GM12878 (cell line): ENCODE results near the gene DLG2. TPM values are rescaled to one million over a fixed set of nuclear protein-coding genes. Genes with fewer than 3 reads are reported as not detected.

Experiments
- ATAC-seq: fragments of 200-7000 bp; cut with Tn5 transposase; 3 replicates; pipeline ENCODE4 v1.9.1; 2020; ENCODE audit warnings: mild to moderate bottlenecking, moderate library complexity
- BruUV-seq: library from RNA; stranded (reverse); fragments of 400-500 nt; replicated peaks from 2 replicates; lab custom pipeline; 2021; lab: Mats Ljungman, UMichigan
- CTCF ChIA-PET: fragments of 300-600 bp; sonication (Branson Sonifier 250); formaldehyde crosslinking; extraction: SDS; loops from one replicate; lab custom pipeline; 2021; ENCODE audit warnings: inconsistent platforms; lab: Yijun Ruan, JAX
- POLR2A ChIA-PET: fragments of 350-600 bp; formaldehyde crosslinking; extraction: SDS; loops from one replicate; lab custom pipeline; 2021; ENCODE audit warnings: inconsistent platforms; lab: Charles Lee
- RAD21 ChIA-PET: fragments of 300-600 bp; sonication (Branson Sonifier 250); formaldehyde crosslinking; loops from one replicate; lab custom pipeline; 2023; ENCODE audit warnings: antibody characterized with exemption; ENCODE audit not compliant: unreplicated experiment; lab: Charles Lee
- SMC1A ChIA-PET: fragments of 300-600 bp; sonication (Branson Sonifier 250); formaldehyde crosslinking; loops from one replicate; lab custom pipeline; 2023; ENCODE audit not compliant: unreplicated experiment, uncharacterized antibody; lab: Charles Lee
- DNase-seq: peaks from one replicate; pipeline ENCODE4 v3.0.0-alpha.2; 2011; ENCODE audit warnings: low read depth, low spot score
- FAIRE-seq: peaks from 3 replicates; lab custom pipeline; 2011; peaks lifted over from hg19 to GRCh38; lab: Jason Lieb, UNC
- H2AFZ ChIP-seq: 2 replicates; pipeline ENCODE4 v1.6.0; 2011; ENCODE audit warnings: low read depth, low read length, control low read depth; ENCODE audit not compliant: control insufficient read depth
- H3K27ac ChIP-seq: 2 replicates; pipeline ENCODE4 v1.5.1; 2011; ENCODE audit warnings: control low read depth; ENCODE audit not compliant: control insufficient read depth, insufficient read depth
- H3K27me3 ChIP-seq, 2 experiments: replicated peaks in 1 of 2; 2 replicates each; pipeline versions ENCODE4 v1.6.0 to v1.6.1; 2011; ENCODE audit warnings: low read length in 1 of 2; ENCODE audit not compliant: control insufficient read depth in 2 of 2, insufficient read depth in 2 of 2
- H3K36me3 ChIP-seq, 2 experiments: 2 replicates each; pipeline ENCODE4 v1.5.1; 2011; ENCODE audit warnings: low read length in 1 of 2; ENCODE audit not compliant: control insufficient read depth in 2 of 2, insufficient read depth in 2 of 2
- H3K4me1 ChIP-seq: 2 replicates; pipeline ENCODE4 v1.6.1; 2011; ENCODE audit warnings: mild to moderate bottlenecking, low read length, moderate library complexity, mixed read lengths; ENCODE audit not compliant: control insufficient read depth, insufficient read depth
- H3K4me2 ChIP-seq: 2 replicates; pipeline ENCODE4 v1.6.0; 2011; ENCODE audit warnings: control low read depth; ENCODE audit not compliant: control insufficient read depth, insufficient read depth
- H3K4me3 ChIP-seq: fragments of 200-600 bp; sonication (generic); 2 replicates; pipeline ENCODE4 v1.5.1; 2016
- H3K79me2 ChIP-seq: 2 replicates; pipeline ENCODE4 v1.6.0; 2011; ENCODE audit warnings: low read length; ENCODE audit not compliant: control insufficient read depth, insufficient read depth
- H3K9ac ChIP-seq: 2 replicates; pipeline ENCODE4 v1.8.0; 2011; ENCODE audit warnings: low read length, control low read depth, mixed read lengths; ENCODE audit not compliant: control insufficient read depth, insufficient read depth
- H3K9me3 ChIP-seq: replicated peaks from 3 replicates; pipeline ENCODE4 v1.5.1; 2011; ENCODE audit warnings: mild to moderate bottlenecking, low read length; ENCODE audit not compliant: control insufficient read depth, insufficient read depth
- H4K20me1 ChIP-seq: 2 replicates; pipeline ENCODE4 v1.6.0; 2011; ENCODE audit not compliant: control insufficient read depth, insufficient read depth
- BMI1 ChIP-seq: fragments of 450-650 bp; IDR thresholded peaks from 2 replicates; pipeline ENCODE4 v1.6.1; 2016; ENCODE audit warnings: mild to moderate bottlenecking, moderate library complexity, borderline replicate concordance
- EP300 ChIP-seq, 2 experiments: fragments of 150-350 bp in 1 of 2; IDR thresholded peaks; 2 replicates each; pipeline ENCODE4 v1.6.1; 2011 to 2012; ENCODE audit warnings: low read depth in 2 of 2, low read length in 2 of 2, borderline replicate concordance in 1 of 2, improper control_type of control experiment in 1 of 2, inconsistent platforms in 1 of 2; ENCODE audit not compliant: control insufficient read depth in 1 of 2
- MYB ChIP-seq: fragments of 150-350 bp; IDR thresholded peaks from 2 replicates; pipeline ENCODE4 v1.6.1; 2014; ENCODE audit warnings: mild to moderate bottlenecking, low read depth, low read length, borderline replicate concordance
- WGBS: methylation state at CpG from one replicate; pipeline ENCODE4 v1.1.6; 2016; ENCODE audit warnings: low lambda C conversion rate; ENCODE audit not compliant: insufficient replicate concordance, insufficient coverage; ENCODE audit errors: missing lambda C conversion rate; 5-methylcytosine and 5-hydroxymethylcytosine counted together
- in situ Hi-C: fragments of 300-500 bp; cut with MboI; formaldehyde crosslinking; loops from 9 replicates; pipeline ENCODE4 v1.14.3; 2018; ENCODE audit warnings: mixed read lengths
- intact Hi-C: fragments of 100-400 bp; cut with micrococcal nuclease; formaldehyde crosslinking; loops from one replicate; pipeline ENCODE4 v1.14.2; 2022; ENCODE audit not compliant: unreplicated experiment
- polyA plus RNA-seq, 11 experiments: library from polyadenylated mRNA; depleted of rRNA in 4 of 11; unstranded in 6 of 11; stranded (reverse) in 5 of 11; fragments of >200 nt; fragmentation: Nextera tagmentation in 4 of 11; fragmentation: Illumina TruSeq in 1 of 11; extraction: Ambion mirVana in 4 of 11; extraction: Trizol in 1 of 11; gene quantifications; 1 replicate in 1 of 11; 2 replicates in 10 of 11; pipeline versions ENCODE4 v1.2.1 to v1.2.3, GENCODE V29; 2011 to 2016; ENCODE audit warnings: inconsistent platforms in 2 of 11, missing spikeins in 2 of 11, low read depth in 1 of 11
- total RNA-seq, 4 experiments: library from RNA; depleted of rRNA in 3 of 4; stranded (reverse); fragments of >200 nt in 3 of 4; fragmentation: Illumina TruSeq in 1 of 4; extraction: Trizol in 1 of 4; gene quantifications; 2 replicates each; pipeline versions ENCODE4 v1.2.1 to v1.2.3, GENCODE V29; 2013 to 2021
- TF ChIP-seq, protein P1 (sequence below): IDR thresholded peaks from 2 replicates; pipeline ENCODE4 v1.6.1; 2012; ENCODE audit warnings: mild to moderate bottlenecking, low read depth, low read length
- TF ChIP-seq, protein P2 (sequence below): fragments of 450-650 bp; formaldehyde crosslinking; IDR thresholded peaks from 2 replicates; pipeline ENCODE4 v1.4.0; 2020; ENCODE audit warnings: mild to moderate bottlenecking, moderate library complexity

The DLG2 gene
- total and polyA plus RNA-seq, 10 of the 15 experiments (the other 5 are each of a cell fraction or from before 2014, with no cell fraction given): 0.09 to 0.98 (median 0.35) TPM

DNA sequence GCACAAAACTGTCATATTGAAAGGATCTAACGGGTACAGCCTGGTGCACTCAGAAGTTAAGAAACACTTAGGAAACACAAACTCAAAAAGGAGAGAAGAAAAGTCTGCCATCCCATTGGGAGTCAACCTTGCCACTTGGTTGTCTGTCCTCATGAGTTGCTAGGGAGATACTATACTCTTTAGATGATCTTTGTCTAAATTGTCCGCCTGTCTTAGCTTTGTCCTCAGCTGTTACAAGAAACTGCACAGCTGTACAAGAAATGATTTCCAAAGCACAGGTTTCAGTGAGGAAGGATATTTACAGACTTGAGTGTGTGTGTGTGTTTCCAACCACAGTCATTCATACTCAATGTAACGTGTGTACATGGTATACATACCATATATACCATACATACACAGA is 2171.8 kb downstream of the DLG2 start:
- FAIRE-seq (no peak), ATAC-seq (no peak), DNase-seq (no peak)
- H3K36me3 ChIP-seq: no peaks in the 10 kb centered on the region
- no peaks in the 10 kb centered on the region for H3K79me2 ChIP-seq
- no peaks in the 10 kb centered on the region for H3K9me3 ChIP-seq
- RAD21 ChIA-PET: no interaction called here
- SMC1A ChIA-PET: interaction anchor here (0.5 kb wide), 1 partner anchor 183 kb away, joined by 4 read pairs; no protein-coding TSS in a partner anchor
- 31% methylated on average over 3 of the region's 3 CpGs for WGBS
- H3K27me3 ChIP-seq: no peaks in the 10 kb centered on the region; a peak in 1 of 4 replicates
- intact Hi-C loops (no loop called here), in situ Hi-C loops (no loop called here)
- BruUV-seq: no TSS peak
- no peak overlapping the region for H3K27ac ChIP-seq
- H3K9ac ChIP-seq: no peak overlapping the region
- no peaks in the 10 kb centered on the region for H3K4me1 ChIP-seq
- no peaks in the 10 kb centered on the region for H4K20me1 ChIP-seq
- H3K4me3 ChIP-seq: no peak overlapping the region
- CTCF ChIA-PET: interaction anchor here (0.7 kb wide), 1 partner anchor 255 kb away, joined by 4 read pairs; no protein-coding TSS in a partner anchor
- H3K4me2 ChIP-seq: no peak overlapping the region
- no peak overlapping the region for H2AFZ ChIP-seq
- POLR2A ChIA-PET: no interaction called here
- TF ChIP-seq, protein P1, sequence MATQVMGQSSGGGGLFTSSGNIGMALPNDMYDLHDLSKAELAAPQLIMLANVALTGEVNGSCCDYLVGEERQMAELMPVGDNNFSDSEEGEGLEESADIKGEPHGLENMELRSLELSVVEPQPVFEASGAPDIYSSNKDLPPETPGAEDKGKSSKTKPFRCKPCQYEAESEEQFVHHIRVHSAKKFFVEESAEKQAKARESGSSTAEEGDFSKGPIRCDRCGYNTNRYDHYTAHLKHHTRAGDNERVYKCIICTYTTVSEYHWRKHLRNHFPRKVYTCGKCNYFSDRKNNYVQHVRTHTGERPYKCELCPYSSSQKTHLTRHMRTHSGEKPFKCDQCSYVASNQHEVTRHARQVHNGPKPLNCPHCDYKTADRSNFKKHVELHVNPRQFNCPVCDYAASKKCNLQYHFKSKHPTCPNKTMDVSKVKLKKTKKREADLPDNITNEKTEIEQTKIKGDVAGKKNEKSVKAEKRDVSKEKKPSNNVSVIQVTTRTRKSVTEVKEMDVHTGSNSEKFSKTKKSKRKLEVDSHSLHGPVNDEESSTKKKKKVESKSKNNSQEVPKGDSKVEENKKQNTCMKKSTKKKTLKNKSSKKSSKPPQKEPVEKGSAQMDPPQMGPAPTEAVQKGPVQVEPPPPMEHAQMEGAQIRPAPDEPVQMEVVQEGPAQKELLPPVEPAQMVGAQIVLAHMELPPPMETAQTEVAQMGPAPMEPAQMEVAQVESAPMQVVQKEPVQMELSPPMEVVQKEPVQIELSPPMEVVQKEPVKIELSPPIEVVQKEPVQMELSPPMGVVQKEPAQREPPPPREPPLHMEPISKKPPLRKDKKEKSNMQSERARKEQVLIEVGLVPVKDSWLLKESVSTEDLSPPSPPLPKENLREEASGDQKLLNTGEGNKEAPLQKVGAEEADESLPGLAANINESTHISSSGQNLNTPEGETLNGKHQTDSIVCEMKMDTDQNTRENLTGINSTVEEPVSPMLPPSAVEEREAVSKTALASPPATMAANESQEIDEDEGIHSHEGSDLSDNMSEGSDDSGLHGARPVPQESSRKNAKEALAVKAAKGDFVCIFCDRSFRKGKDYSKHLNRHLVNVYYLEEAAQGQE: no peak
- TF ChIP-seq BMI1 (no peak), EP300 (IDR thresholded peaks at IDR 0.05; ENCODE audit: borderline replicate concordance in 1 of 2, control insufficient read depth in 1 of 2, low read depth in 2 of 2, low read length in 2 of 2) (no peak), MYB (no peak)
- TF ChIP-seq, protein P2, sequence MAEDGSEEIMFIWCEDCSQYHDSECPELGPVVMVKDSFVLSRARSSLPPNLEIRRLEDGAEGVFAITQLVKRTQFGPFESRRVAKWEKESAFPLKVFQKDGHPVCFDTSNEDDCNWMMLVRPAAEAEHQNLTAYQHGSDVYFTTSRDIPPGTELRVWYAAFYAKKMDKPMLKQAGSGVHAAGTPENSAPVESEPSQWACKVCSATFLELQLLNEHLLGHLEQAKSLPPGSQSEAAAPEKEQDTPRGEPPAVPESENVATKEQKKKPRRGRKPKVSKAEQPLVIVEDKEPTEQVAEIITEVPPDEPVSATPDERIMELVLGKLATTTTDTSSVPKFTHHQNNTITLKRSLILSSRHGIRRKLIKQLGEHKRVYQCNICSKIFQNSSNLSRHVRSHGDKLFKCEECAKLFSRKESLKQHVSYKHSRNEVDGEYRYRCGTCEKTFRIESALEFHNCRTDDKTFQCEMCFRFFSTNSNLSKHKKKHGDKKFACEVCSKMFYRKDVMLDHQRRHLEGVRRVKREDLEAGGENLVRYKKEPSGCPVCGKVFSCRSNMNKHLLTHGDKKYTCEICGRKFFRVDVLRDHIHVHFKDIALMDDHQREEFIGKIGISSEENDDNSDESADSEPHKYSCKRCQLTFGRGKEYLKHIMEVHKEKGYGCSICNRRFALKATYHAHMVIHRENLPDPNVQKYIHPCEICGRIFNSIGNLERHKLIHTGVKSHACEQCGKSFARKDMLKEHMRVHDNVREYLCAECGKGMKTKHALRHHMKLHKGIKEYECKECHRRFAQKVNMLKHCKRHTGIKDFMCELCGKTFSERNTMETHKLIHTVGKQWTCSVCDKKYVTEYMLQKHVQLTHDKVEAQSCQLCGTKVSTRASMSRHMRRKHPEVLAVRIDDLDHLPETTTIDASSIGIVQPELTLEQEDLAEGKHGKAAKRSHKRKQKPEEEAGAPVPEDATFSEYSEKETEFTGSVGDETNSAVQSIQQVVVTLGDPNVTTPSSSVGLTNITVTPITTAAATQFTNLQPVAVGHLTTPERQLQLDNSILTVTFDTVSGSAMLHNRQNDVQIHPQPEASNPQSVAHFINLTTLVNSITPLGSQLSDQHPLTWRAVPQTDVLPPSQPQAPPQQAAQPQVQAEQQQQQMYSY (CRISPR knock-in tag): no peak
